NK-92 treated with Interleukin-12 subunit alpha and Interleukin-12 subunit beta, amount 100 ng/mL, for 24 hours (cell line): Measurements from ENCODE around the gene CEBPA.

Experiments used
- DNase-seq: peaks from one replicate; lab custom pipeline; 2025; lab: John Stamatoyannopoulos, UW

The CEBPA gene

GRCh38 chr19:33302175-33302973 is at the start of gene CEBPA:
Gene CEBPA, minus strand, starts transcription at chr19:33302534. Its CDS starts 120 bp downstream, at chr19:33302414.
- no peak for DNase-seq

DNA sequence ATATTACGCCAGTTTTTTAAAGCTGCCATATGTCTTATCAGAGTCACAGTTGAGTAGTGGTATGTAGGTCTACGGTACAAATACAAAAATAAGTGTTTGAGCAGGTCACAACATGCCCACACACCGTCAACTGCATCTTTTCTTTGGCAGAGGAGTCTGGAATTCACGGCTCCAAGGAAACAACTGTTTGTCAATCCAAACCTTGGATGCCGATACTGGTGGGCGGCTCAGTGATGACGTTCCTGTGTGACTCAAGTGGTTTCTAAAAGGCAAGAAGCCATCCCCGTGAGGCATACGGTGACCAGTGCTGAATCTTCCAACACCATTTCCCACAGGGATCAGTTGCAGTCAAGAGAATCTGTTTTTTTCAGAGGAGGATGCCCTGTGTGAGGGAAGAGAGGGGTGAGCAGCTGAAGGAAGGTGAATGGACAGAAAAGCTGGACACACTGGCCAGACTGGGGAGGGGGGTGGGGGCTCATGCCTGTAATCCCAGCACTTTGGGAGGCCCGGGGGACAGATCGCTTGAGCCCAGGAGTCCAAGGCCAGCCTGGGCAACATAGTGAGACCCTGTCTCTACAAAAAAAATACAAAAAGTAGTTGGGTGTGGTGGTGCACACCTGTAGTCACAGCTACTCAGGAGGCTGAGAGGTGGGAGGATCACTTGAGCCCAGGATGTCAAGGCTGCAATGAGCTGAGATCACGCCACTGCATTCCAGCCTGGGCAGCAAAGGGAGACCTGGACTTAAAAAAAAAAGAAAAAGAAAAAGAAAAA is 48.4 kb upstream of the CEBPA start:
- no peak for DNase-seq

- DNase-seq, result no peak
Measured at GRCh38 chr19:33349319-33350289, 47.3 kb upstream of the CEBPA start.

DNA sequence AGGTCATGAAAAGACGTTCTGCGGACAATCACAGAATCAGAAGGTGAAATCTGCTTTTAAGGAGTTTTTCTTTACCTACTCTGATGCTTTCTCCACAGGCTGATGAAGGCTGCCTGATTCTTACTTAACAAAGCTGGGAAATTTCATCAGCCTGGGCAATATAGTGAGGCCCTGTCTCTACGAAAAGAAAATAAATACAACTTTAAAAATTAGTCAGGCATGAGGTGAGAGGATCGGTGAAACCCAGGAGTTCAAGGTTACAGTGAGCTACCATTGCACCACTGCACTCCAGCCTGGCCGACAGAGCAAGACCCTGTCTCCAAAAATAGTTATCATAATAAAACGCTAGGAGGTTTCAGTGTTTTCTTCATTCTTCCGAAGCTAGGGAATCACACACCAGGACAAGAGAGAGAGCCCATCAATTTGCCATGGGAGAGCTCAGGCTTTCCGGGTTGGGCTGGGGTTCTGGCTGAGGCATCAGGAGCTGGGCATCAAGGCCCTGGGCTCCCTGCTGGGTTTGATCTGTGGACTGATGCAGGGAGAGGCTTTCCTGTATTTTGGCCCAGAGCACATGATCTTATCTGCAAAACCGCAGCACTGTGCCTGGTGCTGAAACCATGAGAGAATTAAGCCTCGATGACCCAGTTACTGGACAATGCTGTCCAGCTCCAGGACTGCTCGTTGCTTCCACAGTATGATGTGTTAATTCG is 46.1 kb upstream of the CEBPA start:
- DNase-seq, result no peak

GRCh38 chr19:33347300-33347699 is 45.0 kb upstream of the CEBPA start:
- no peak for DNase-seq

DNA sequence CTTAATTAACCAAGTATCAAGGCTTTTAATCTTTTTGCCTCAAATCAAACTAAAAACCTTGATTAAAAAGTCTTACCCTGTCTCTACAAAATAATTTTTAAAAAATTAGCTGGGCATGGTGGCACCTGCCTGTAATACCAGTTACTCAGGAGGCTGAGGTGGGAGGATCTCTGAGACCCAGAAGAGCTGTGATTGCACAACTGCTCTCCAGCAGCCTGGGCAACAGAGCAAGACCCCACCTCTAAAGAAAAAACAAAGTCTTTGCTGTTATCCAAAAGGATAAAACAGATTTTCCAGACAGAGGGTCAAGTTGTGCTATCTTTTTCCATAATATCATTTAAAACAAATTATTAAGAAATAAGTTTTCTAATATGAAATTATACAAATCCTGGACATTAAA is 44.3 kb upstream of the CEBPA start:
- no peak for DNase-seq

DNA sequence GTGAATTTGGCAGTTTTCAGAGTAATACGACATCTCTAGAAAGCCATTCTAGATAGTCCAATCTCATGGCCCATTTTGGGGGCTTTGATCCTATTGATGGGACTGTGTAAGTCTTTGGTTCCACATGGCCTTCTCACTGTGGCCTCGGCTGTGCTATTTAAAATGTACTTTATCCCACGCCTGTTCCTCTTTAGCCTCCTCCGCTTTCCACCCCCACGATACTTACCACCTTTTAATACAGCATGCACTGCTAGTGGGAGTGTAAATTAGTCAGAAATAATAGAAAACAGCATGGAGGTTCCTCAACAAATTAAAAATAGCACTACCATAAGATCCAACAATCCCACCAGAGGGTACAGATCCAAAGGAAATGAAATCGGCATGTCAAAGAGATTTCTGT is 42.8 kb upstream of the CEBPA start:
- no peak for DNase-seq

GRCh38 chr19:33344573-33344925 is 42.2 kb upstream of the CEBPA start:
- DNase-seq, result no peak

DNA sequence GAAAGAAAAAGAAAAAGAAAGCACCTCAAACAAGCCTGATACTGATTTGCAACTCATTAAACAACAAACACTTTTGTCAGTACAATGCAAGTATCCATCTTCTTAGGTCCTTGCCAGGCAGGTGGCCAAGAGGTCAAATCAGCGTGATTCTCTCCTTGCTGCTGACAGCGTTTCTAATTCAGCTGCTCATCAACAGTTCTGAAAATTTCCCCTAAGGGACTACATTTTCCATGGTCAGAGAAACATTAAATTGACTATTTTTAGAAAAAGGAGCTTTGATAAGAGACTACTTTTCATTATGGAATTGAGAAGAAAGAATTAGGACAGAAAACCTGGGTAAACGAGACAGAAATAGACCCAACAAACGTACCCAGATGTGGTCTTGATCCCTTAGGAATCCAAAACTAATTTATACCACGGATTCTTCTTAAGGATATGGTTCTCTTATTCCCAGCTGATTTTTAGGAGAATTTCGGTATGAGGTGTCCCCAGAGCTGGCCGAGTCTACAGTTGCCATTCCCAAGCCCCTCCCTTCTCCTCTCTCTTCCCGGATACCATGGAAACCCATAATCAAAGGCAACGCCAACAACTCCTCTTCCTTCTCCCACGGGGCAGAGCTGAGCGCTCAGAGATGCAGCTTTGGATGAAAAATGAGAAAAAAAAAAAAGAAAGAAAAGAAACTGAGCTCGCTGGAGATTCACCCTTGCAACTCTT is 41.7 kb upstream of the CEBPA start:
- no peak for DNase-seq

GRCh38 chr19:33343301-33343700 is 41.0 kb upstream of the CEBPA start:
- DNase-seq, result no peak

DNA sequence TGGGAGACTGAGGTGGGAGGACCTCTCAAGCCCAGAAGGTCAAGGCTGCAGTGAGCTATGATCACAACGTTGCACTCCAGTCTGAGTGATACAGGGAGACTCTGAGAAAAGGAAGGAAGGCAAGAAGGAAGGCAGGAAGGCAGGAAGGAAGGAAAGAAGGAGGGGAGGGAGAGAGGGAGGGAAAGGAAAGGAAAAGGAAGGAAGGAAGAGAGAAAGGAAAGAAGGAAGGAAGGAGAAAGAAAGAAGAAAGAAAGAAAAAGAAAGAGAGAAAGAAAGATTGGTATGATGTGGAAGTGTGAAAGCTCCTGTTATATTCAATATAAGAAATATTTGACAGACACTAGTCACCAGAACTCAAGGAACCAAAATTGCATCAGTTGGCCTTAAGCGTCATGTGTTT is 38.7 kb upstream of the CEBPA start:
- no peak for DNase-seq

DNA sequence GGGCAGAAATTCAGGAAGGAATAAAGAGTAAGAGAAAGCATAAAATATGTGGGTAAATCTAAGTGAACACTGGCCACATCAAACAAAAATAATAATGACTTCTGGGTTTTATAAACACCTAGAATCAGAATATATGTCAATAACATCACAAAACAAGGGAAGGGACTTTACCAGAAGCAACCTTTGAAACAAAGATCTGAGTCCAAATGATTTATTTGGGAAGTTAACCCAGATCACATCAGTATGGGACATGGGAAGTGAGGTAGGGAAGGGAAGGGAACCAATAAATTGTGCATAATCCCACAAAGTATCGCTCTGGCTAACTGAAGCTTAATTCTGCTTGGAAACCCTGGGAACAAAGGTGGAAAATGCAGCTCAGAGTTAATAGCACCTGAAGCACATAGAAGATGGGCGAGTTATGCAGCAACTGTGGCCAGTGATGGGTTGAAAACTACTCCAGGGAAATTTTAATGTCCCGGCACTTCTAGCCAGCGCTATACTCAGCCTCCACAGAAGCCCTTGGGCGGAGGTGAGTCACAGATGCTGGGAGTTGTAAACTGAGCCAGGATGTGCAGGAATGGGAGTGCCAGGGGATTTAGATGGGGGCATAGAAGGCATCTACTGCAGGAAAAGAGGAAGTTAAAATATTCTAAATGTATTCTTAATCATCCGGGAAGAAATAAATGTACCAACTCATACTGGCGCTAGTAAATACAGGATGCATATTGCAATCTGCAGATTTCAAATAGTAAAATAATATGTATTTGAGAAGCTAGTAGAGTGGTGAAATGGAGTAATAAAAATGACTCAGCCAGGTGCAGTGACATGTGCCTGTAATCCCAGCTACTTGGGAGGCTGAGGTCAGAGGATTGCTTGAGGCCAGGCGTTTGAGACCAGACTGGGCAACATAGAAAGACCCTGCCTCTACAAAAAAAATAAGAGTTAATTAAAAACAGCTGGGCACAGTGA is 37.0 kb upstream of the CEBPA start:
- DNase-seq, result no peak

GRCh38 chr19:33335446-33335845 is 33.1 kb upstream of the CEBPA start:
- no peak for DNase-seq

DNA sequence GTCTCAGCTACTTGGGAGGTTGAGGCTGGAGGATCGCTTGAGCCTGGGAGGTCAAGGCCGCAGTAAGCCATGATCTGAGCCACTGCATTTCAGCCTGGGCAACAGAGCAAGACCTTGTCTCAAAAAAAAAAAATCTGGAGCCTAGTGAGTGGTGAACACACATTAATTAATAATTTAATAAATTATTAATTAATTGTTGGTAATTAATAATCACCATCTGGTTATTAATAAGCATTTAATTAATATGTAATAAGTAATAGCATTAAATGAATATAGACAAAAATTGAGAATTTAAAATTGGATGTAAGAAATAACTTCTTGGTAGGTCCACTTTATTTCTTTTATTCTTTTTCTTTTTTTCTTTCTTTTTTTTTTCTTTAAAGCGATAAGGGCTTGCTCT is 31.9 kb upstream of the CEBPA start:
- no peak for DNase-seq

DNA sequence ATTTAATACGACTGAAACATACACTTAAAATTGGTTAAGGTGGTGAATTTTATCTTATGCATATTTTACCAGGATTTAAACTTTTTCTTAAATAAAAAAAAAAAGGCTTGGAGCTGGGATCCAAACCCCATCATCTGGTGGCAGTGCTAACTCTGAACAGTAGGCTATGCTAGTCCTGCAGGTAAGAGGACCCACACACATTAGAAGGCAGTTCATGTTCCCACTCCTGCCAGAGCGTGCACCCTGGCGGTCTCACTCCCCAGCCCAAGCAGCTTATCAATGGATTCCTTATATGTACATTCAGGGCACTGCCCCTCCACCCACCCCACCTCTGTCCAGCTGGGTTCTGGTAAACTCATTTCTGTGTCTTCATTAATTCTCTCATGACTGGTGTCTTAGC is 31.3 kb upstream of the CEBPA start:
- no peak for DNase-seq

- DNase-seq, result no peak
Measured at GRCh38 chr19:33333151-33333550, 30.8 kb upstream of the CEBPA start.

- no peak for DNase-seq
Measured at GRCh38 chr19:33332248-33332647, 29.9 kb upstream of the CEBPA start.

DNA sequence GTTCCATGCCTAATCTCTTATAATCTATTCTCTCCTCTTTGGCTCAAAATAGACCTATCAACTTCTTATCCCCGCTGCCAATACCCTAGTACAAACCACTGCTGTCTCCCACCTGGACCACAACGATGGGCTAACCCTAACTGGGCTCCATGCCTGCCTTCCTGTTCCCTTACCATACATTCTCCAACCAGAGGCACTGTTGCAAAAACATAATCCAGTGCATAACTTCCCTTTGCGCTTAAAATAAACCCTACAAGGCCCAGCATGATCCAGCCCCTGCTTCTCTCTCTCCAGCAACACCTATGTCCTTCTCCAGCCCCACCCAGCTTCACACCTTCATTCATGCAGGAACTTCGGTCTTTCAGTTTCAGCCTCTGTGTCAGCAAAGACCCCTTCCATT is 27.4 kb upstream of the CEBPA start:
- no peak for DNase-seq

DNA sequence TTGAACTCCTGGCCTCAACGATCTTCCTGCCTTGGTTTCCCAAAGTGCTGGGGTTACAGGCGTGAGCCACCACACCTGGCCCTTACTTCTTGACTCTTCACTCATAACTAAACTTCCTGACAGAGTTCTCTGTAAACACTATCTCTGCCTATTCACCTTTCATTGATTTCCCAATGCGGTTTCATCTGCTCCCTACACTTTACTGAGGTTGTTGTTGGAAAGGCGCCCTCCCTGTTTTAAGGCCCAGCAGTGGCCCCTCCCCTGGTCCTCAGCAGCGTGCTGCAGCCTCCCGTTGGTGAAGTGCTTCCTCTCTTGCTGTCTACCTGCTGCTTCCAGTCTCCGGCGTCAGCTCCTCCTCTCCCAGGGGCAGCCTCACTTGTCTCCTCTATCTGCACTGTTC is 26.7 kb upstream of the CEBPA start:
- DNase-seq, result no peak

DNA sequence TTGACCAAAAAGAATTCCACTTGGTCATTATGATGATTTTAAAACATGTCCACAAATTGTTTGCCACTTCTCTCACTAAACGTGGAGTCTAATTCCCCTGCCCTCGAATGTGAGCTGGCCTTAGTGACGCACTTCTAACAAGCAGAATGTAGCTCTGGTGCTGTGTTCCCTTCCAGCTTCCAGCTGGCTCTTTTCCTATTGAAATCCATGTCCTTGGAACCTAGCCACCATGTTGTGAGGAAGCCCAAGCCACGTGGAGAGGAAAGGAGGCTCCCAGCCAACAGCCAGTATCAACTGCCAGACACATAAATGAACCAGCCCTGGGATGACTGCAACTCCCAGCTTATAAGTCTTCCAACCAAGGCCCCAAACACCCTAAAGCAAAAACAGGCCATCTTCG is 23.6 kb upstream of the CEBPA start:
- DNase-seq, result no peak
